KOPT-K1 (cell line): ENCODE results near the gene NDST3.

Source experiments
- H3K27ac ChIP-seq: fragments of 200-600 bp; sonication (generic); 2 replicates; pipeline ENCODE4 v1.5.1; 2016; ENCODE audit warnings: antibody characterized with exemption, mild to moderate bottlenecking, low read depth, low read length; ENCODE audit not compliant: poor library complexity, severe bottlenecking
- H3K36me3 ChIP-seq: fragments of 200-600 bp; sonication (generic); 2 replicates; pipeline ENCODE4 v1.5.1; 2017; ENCODE audit warnings: antibody characterized with exemption, mild to moderate bottlenecking, low read length, moderate library complexity; ENCODE audit not compliant: insufficient read depth
- H3K9me3 ChIP-seq: fragments of 200-600 bp; sonication (generic); 2 replicates; pipeline ENCODE4 v1.5.1; 2017; ENCODE audit warnings: antibody characterized with exemption, low read length, mild to moderate bottlenecking; ENCODE audit not compliant: insufficient read depth, poor library complexity, severe bottlenecking

NDST3 gene

DNA sequence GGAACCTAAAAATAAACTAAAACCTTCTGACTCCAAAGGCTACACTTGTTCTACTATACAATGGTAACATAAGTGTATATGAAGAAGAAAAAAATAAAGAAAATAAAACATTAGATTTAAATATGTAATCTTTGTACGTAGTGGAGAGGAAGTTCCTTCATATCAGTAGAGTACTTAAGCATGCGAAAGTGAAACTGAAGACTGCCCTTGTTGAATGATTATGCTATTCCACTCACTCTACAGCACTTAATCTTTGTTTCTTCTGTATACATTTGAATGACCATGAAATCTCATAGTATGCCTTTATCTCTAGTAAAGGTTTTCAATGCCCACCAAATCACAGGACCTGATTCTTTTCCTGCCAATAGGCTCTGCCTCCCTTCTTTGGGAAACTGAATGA lies 78.9 kb downstream of the NDST3 start:
- Histone ChIP-seq H3K36me3 (peaks cover 83% of the 10 kb centered on the region), H3K9me3 (peaks cover 36% of the 10 kb centered on the region), H3K27ac (peak overlapping the region; percentile 45)

DNA sequence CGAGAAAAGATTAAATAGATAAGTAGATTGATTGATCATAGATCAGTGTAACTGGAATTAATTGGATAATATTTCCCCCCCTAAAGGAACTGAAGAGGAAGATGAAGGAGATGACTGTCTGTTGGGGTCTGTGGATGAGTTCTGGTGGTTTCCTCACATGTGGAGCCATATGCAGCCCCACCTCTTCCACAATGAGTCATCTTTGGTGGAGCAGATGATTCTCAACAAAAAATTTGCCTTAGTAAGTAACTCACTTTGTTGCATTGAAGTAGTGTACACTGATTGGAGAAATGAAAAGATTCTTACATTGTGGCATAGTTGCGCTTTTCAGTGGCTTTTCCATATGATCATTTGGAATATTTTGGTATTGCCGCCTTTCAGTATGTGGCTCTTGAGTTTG lies 80.4 kb downstream of the NDST3 start:
- Histone ChIP-seq H3K9me3 (peaks cover 36% of the 10 kb centered on the region), H3K36me3 (peaks cover 82% of the 10 kb centered on the region), H3K27ac (no peak overlapping the region)

DNA sequence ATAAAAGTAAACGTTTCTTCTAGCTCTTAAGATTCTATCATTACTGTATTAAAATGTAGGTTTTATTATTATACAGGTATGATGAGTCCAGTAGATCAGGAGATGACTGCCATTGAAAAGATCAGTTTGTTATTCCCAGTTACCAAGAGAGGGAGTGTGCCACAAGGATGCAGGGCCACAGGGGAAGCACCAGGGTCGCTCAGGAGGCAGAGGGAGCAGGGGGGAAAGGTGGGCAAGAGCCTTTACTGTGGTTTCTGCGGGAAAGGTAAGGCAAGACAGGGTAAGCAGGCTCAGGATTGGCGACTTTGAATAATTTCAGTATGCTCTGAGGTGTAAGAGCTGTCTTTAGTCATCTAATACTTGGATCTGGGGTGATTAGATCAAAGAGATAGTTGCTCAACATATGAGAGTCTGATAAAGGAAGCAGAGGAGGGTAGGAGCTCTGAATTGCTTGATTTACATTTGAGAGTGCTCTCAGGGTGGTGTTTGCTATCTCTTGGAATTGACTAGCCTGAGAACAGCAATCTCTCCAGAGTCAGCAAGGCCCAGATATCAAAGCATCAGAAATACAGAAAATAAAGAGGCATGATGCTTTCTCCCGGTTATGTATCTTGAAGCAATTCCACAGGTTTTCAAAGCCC lies 86.0 kb downstream of the NDST3 start:
- peaks cover 4% of the 10 kb centered on the region for H3K9me3 ChIP-seq
- peaks cover 71% of the 10 kb centered on the region for H3K36me3 ChIP-seq
- peak overlapping the region; percentile 38 for H3K27ac ChIP-seq

DNA sequence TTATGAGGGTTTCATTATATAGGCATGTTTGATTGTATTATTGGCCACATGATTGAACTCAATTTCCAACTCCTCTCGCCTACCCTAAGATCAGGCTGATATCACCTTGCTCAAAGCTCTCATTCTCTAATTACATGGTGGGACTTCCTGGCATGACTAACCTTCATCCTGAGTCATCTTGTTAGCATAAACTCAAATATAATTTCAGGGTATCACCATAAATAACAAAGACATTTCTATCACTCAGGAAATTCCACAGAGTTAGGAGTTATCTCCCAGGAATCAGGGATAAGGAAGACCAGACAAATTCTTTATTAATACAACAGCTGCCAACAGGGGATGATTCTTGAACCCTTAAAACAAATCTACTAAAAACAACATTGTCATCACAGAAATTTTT lies 90.7 kb downstream of the NDST3 start:
- H3K27ac ChIP-seq: no peak overlapping the region
- H3K36me3 ChIP-seq: peaks cover 80% of the 10 kb centered on the region
- peaks cover 36% of the 10 kb centered on the region for H3K9me3 ChIP-seq

DNA sequence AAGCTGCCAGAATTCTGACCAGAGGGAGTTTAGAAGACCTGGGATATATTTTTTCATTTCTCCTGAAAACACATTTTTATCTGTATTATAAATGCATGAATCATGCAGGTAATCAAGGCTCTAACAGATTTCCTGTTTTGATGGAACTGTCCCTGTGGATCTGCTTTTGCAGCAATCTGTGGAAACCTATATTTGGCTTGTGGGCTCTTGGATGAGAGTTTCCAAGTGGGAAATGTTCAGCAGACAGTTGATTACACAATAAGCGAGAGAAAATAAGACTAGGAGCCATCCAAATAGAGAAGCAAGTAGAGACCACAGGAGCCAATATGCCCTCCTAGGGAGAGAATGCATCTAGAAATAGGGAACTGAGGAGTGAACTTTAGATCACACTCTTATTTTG lies 105.0 kb downstream of the NDST3 start:
- no peak overlapping the region for H3K27ac ChIP-seq
- peaks cover 51% of the 10 kb centered on the region for H3K9me3 ChIP-seq
- peaks cover 91% of the 10 kb centered on the region for H3K36me3 ChIP-seq

DNA sequence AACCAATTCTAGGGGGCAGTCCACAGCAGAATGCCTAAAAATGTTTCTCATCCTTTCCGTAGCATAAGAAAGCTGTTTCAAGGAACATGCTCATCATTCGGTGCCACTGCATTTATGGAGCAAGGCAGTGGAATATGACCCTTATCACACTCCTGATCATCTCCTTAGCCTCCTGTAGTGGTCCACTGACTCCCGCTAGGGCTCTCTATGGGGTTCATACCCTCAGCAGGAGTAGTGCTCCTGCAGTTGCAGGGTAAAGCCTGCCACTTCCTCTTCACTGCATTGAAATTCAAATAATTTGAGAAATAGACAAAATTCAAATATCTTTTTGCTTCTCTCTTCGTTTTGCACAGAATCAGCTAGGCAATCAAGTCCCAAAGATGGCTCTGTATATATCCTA lies 107.0 kb downstream of the NDST3 start:
- Histone ChIP-seq H3K27ac (no peak overlapping the region), H3K9me3 (peaks cover 69% of the 10 kb centered on the region), H3K36me3 (peaks cover 96% of the 10 kb centered on the region)

DNA sequence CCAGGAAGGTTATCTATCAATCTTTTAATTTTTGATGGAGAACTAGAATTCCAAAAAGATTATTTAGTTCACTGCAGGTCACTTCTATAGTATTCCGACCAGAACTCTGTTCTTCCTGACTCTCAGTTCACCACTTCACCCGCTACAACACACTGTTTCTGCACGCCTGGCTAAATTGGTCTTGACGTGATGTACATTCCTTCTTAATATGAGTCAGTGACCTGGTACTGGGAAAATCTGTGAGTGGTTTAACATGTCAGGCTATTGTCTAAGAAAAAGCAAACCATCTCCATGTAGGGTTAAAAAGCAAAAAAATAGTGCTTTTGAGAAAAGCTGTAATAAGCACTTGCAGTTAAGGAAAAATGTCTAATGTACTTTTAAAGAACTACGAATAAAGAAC lies 120.4 kb downstream of the NDST3 start:
- H3K27ac ChIP-seq: no peak overlapping the region
- H3K36me3 ChIP-seq: peaks cover 68% of the 10 kb centered on the region
- peaks cover 70% of the 10 kb centered on the region for H3K9me3 ChIP-seq

DNA sequence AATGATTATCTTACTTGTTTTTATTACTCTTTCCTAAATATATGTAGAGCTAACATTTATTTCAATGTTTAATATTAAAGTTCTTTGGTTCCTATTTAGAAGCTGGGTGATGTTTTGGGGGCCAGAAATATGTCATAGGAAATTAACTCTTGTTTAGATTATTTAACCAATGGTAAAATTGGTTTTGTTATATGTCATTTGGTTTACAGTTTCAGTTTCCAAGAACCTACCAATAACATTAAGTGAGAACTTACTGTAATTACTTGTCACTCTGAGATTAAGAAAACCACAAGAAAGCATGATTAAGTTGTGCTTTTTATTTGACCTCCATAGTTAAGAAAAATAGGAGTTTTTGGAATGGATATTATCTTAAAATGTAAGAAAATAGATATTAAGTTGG lies 121.2 kb downstream of the NDST3 start:
- peaks cover 79% of the 10 kb centered on the region for H3K9me3 ChIP-seq
- H3K36me3 ChIP-seq: peaks cover 77% of the 10 kb centered on the region
- H3K27ac ChIP-seq: no peak overlapping the region

DNA sequence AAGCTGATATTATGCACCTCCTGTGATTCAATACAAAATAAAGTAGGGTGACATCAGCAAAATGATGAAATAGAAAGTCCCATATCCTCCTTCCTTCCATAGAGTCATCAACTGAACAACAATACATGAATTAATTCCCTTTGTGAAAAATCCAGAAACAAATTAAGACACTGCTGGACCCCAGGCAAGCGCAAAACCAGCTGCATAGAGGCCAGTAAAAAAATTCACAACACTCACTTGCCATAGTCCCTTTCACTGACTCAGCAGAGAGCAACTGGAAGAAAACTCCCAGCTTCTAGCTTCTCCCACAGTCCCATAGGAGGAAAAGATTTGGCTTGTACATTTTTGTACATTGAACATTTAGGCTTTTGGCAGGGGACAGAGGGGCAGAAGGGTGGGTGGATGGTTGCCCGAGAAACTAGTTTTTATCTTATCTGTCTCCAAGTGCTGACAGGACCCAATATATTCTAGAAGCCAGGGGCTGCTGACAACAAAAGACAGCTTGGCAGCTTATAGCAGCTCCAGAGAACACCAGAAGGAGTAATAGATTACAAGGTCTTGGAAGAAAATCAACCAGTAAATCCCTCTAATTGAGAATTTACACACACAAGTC lies 124.6 kb downstream of the NDST3 start:
- peaks cover 74% of the 10 kb centered on the region for H3K9me3 ChIP-seq
- H3K27ac ChIP-seq: no peak overlapping the region
- peaks cover 61% of the 10 kb centered on the region for H3K36me3 ChIP-seq

DNA sequence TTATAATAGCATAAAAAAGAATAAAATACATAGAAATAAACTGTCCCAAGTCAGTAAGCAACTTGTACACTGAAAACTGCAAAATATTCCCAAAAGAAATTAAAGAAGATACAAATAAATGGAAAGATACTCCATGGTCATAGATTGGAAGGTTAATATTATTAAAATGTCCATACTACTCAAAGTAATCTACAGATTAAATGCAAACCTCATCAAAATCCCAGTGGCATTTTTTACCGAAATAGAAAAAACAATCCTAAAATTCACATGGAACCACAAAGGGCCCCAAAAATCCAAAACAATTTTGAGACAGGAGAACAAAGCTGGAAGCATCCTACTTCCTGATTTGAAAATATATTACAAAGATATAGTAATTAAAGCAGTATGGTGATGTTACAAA lies 133.0 kb downstream of the NDST3 start:
- Histone ChIP-seq H3K27ac (no peak overlapping the region), H3K36me3 (peaks cover 51% of the 10 kb centered on the region), H3K9me3 (peaks cover 56% of the 10 kb centered on the region)

DNA sequence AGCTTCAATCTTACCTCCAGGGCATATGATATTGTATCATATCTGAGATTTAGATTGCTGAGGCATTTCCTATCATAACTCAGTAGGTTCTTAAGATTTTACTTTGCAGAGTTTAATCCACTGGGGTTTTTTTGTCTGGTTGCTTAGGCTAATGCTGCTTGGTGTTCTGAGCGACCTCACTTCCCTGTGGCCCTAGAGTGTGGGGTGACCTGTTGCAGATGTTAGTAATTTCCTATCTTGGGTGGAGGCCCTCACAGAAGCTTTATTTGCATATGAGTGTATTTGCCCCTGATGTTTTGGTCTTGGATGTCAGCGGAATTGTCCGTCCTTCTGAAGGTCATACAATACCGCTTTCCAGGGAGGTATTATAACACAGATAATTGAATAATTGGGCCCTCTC lies 137.1 kb downstream of the NDST3 start:
- Histone ChIP-seq H3K9me3 (peaks cover 28% of the 10 kb centered on the region), H3K27ac (peak overlapping the region; percentile 98), H3K36me3 (peaks cover 38% of the 10 kb centered on the region)

DNA sequence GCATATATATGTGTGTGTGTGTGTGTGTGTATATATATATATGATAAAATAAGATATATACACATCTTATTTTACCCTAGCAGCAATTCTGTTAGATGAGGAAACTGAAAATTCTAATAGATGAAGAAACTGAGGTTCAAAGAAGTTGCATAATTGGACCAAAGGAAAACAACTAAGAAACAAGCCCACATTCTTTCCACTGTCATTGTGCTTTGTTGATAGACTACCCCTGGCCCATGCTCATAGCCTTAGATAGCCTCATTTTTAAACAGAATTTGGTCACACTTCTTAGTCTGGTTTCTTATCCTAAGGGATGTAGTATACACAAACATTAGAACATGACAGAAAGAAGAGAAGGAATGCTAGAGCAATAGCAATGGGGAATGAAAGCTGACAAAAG lies 138.8 kb downstream of the NDST3 start:
- H3K36me3 ChIP-seq: peaks cover 40% of the 10 kb centered on the region
- peaks cover 23% of the 10 kb centered on the region for H3K9me3 ChIP-seq
- H3K27ac ChIP-seq: peak overlapping the region; percentile 98

DNA sequence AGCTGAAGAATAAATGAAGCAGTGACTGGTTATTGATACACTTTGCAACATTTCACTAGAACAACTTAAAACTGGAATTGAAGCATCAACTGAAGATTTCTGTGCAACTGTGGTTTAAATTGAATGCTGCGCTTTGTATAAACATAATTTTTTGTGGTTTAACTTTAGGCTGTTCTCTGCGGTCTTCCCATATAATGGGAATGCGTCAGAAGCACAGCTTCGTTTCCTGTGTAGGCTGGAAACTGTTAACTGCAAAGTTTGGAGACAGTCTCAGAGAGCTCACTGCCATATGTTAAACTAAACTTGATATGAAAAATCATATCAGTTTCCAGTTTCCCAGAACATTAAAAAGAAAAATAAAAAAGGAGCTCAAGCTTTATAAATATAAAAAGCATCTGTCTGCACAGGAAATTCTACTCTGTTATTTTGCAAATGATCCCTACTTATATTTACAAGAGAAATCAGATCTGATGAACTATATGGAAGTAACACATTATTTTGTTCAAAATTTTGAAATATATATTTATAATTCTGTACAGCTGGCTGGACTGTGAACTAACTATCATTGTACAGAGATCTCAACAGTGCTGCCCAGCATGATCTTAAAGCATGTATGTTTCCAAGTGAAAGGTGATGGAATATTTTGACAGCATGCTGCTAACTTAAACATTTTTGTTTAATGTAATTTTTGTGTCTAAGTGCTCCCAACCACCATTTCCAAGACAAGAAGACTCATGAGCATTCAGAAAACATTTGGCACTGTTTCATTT lies 139.9 kb downstream of the NDST3 start:
- Histone ChIP-seq H3K36me3 (peaks cover 49% of the 10 kb centered on the region), H3K27ac (peak overlapping the region; percentile 98), H3K9me3 (peaks cover 26% of the 10 kb centered on the region)

DNA sequence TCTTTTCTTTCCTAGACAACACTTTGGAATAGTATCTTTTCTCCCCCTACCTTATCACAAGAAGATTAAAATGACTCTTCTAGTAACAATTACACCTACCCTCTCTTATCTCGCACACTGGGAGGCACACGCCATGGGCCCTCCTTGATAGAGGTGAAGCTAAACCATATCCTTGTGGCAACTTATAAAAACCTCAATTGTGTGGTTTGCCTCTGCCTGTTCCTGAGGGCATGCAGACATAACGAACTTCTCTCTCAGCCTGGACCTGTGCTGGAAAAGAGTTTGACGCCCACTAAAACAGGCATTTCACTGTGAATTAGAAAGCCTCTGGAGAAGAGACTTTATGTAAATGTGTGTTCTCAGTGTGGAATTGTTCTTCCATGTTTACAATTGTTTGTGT lies 141.2 kb downstream of the NDST3 start:
- peak overlapping the region; percentile 98 for H3K27ac ChIP-seq
- H3K9me3 ChIP-seq: peaks cover 38% of the 10 kb centered on the region
- peaks cover 48% of the 10 kb centered on the region for H3K36me3 ChIP-seq

DNA sequence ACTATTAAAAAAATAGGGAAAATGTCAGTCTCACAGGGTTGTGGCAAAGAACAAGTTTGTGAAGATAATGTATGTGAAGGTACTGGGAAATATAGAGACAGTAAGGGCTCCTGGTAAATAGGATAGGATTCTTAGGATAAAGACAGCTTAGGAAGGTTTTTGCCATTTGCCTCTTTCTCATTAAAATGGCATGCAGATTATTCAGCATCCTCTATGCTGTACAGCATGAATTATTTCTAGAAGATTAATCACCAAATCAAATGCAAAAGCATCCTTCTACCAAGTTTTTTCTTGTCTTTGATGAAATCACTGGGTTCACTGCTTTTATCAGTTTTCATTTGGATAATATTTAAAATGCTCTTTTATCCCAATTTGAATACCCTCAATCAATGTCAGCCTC lies 142.8 kb downstream of the NDST3 start:
- H3K27ac ChIP-seq: peak overlapping the region; percentile 98
- peaks cover 48% of the 10 kb centered on the region for H3K9me3 ChIP-seq
- peaks cover 45% of the 10 kb centered on the region for H3K36me3 ChIP-seq
